B cell (primary cell): ENCODE results near the gene TMEM79. TPM values are rescaled to one million over a fixed set of nuclear protein-coding genes. Genes with fewer than 3 reads are reported as not detected.

Experiments
- ATAC-seq: fragments of 200-7000 bp; cut with Tn5 transposase; one replicate; pipeline ENCODE4 v1.10.0; 2021; ENCODE audit warnings: low read depth, mild to moderate bottlenecking, moderate number of reproducible peaks, moderate library complexity
- CTCF ChIA-PET: fragments of 350-600 bp; sonication (Branson Sonifier 250); formaldehyde crosslinking; loops from one replicate; lab custom pipeline; 2021; ENCODE audit warnings: antibody characterized with exemption, inconsistent platforms; lab: Charles Lee
- POLR2A ChIA-PET: fragments of 350-600 bp; sonication (Branson Sonifier 250); formaldehyde crosslinking; loops from one replicate; lab custom pipeline; 2021; ENCODE audit warnings: antibody characterized with exemption; lab: Charles Lee
- DNase-seq: peaks from one replicate; pipeline ENCODE4 v3.0.0; 2013
- H2AFZ ChIP-seq: 2 replicates; pipeline ENCODE4 v1.6.1; 2012; ENCODE audit warnings: mild to moderate bottlenecking, low read depth, low read length; ENCODE audit not compliant: insufficient read depth, poor library complexity, severe bottlenecking
- H3K27ac ChIP-seq, 2 donors: 1 replicate in 1 of 2; 2 replicates in 1 of 2; pipeline ENCODE4 v1.5.1; 2012 to 2013; ENCODE audit warnings: low read length in 2 of 2, mild to moderate bottlenecking in 2 of 2, moderate library complexity in 1 of 2
- H3K27me3 ChIP-seq, 4 experiments: fragments of 200-600 bp in 1 of 4; sonication (generic) in 1 of 4; replicated peaks in 1 of 4; 1 replicate in 2 of 4; 2 replicates in 2 of 4; pipeline versions ENCODE4 v1.6.1 to v1.7.0; 2013 to 2016; ENCODE audit warnings: low read length in 3 of 4, mild to moderate bottlenecking in 2 of 4, mixed read lengths in 1 of 4, moderate library complexity in 1 of 4; ENCODE audit not compliant: insufficient read depth in 4 of 4, control insufficient read depth in 3 of 4; ENCODE audit errors: control extremely low read depth in 1 of 4
- H3K36me3 ChIP-seq, 2 experiments: replicated peaks in 1 of 2; 1 replicate in 1 of 2; 2 replicates in 1 of 2; pipeline versions ENCODE4 v1.6.1 to v1.7.1; 2013; ENCODE audit warnings: low read length in 1 of 2; ENCODE audit not compliant: insufficient read depth in 2 of 2, control insufficient read depth in 1 of 2; ENCODE audit errors: control extremely low read depth in 1 of 2, extremely low read depth in 1 of 2
- H3K4me1 ChIP-seq, 2 donors: fragments of 200-600 bp in 1 of 2; sonication (generic) in 1 of 2; 1 replicate in 1 of 2; 2 replicates in 1 of 2; pipeline versions ENCODE4 v1.5.1 to v1.6.1; 2013 to 2017; ENCODE audit warnings: low read length in 2 of 2; ENCODE audit not compliant: control insufficient read depth in 2 of 2, insufficient read depth in 2 of 2
- H3K4me2 ChIP-seq: replicated peaks from 2 replicates; pipeline ENCODE3; 2012; ENCODE audit warnings: mild to moderate bottlenecking, low read depth, low read length; ENCODE audit not compliant: poor library complexity, severe bottlenecking
- H3K4me3 ChIP-seq, 5 experiments: fragments of 200-600 bp in 1 of 5; sonication (generic) in 1 of 5; 1 replicate in 3 of 5; 2 replicates in 2 of 5; pipeline versions ENCODE4 v1.5.1 to v1.7.0; 2011 to 2016; ENCODE audit warnings: low read length in 4 of 5, mild to moderate bottlenecking in 4 of 5, low read depth in 2 of 5, control low read depth in 1 of 5, moderate library complexity in 1 of 5; ENCODE audit not compliant: insufficient read depth in 1 of 5; ENCODE audit errors: control extremely low read depth in 1 of 5, extremely low read depth in 1 of 5
- H3K79me2 ChIP-seq: fragments of 200-600 bp; sonication (generic); one replicate; pipeline ENCODE4 v1.6.0; 2016; ENCODE audit warnings: low read length; ENCODE audit not compliant: control insufficient read depth, insufficient read depth
- H3K9ac ChIP-seq: fragments of 200-600 bp; sonication (generic); 2 replicates; pipeline ENCODE4 v1.6.1; 2017; ENCODE audit warnings: mild to moderate bottlenecking, low read length, moderate library complexity
- H3K9me3 ChIP-seq, 3 donors: one replicate each; pipeline versions ENCODE4 v1.6.1 to v1.7.1; 2013; ENCODE audit warnings: low read length in 2 of 3; ENCODE audit not compliant: control insufficient read depth in 2 of 3, insufficient read depth in 1 of 3; ENCODE audit errors: control extremely low read depth in 1 of 3
- H4K20me1 ChIP-seq: 2 replicates; pipeline ENCODE4 v1.6.0; 2012; ENCODE audit warnings: mild to moderate bottlenecking, low read length; ENCODE audit not compliant: insufficient read depth, control insufficient read depth, poor library complexity, severe bottlenecking
- H3K27ac Mint-ChIP-seq: one replicate; pipeline ENCODE4 v1.8.0; 2021; ENCODE audit warnings: mixed read lengths
- H3K27me3 Mint-ChIP-seq: one replicate; pipeline ENCODE4 v1.8.0; 2021; ENCODE audit warnings: mixed read lengths
- H3K4me1 Mint-ChIP-seq: one replicate; pipeline ENCODE4 v1.8.0; 2021; ENCODE audit warnings: mixed read lengths
- H3K4me3 Mint-ChIP-seq: one replicate; pipeline ENCODE4 v1.8.0; 2021; ENCODE audit warnings: mixed read lengths
- H3K9me3 Mint-ChIP-seq: one replicate; pipeline ENCODE4 v1.8.0; 2022; ENCODE audit warnings: mixed read lengths; ENCODE audit not compliant: insufficient read depth
- EZH2 ChIP-seq: IDR thresholded peaks from 2 replicates; pipeline ENCODE4 v1.6.1; 2012; ENCODE audit warnings: borderline replicate concordance, low read depth, mild to moderate bottlenecking, moderate library complexity, low read length; ENCODE audit not compliant: insufficient read depth, poor library complexity, severe bottlenecking
- WGBS: methylation state at CpG from one replicate; pipeline ENCODE4 v1.1.5; 2013; ENCODE audit warnings: missing lambda C conversion rate; ENCODE audit not compliant: insufficient coverage; 5-methylcytosine and 5-hydroxymethylcytosine counted together
- intact Hi-C: fragments of 100-400 bp; cut with micrococcal nuclease; formaldehyde crosslinking; loops from one replicate; pipeline ENCODE4 v1.10.0; 2022
- polyA plus RNA-seq: library from polyadenylated mRNA; depleted of rRNA; stranded (reverse); fragments of >200 nt; gene quantifications from 2 replicates; pipeline ENCODE4 v1.2.3, GENCODE V29; 2012
- total RNA-seq, 2 donors: library from RNA; stranded (reverse); fragments of 120-200 nt in 1 of 2; gene quantifications; 1 replicate in 1 of 2; 2 replicates in 1 of 2; pipeline versions ENCODE4 v1.2.3 to v1.2.4, GENCODE V29; 2013 to 2022
- TF ChIP-seq, protein P1 (sequence below): fragments of 200-600 bp; IDR thresholded peaks from one replicate; pipeline ENCODE4 v1.8.0; 2022; ENCODE audit warnings: antibody characterized with exemption, mild to moderate bottlenecking

The TMEM79 gene
- total and polyA plus RNA-seq, 2 donors (not counting 1 experiment from before 2014, with no cell fraction given), result 11.5 to 19.1 TPM

DNA sequence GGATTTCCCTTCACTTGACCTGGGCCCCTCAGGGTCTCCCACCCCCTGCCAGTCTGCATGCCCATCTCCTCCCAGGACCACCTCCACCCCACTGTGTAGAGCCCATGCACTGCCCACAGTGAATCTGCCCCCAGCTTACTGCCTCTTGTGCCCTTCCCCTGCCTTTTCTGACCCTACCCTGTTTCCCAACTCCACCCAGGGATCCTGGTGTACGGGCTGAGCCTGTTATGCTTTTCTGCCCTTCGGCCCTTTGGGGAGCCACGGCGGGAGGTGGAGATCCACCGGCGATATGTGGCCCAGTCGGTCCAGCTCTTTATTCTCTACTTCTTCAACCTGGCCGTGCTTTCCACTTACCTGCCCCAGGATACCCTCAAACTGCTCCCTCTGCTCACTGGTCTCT is 1.9 kb downstream of the TMEM79 start:
- TF ChIP-seq, protein P1, sequence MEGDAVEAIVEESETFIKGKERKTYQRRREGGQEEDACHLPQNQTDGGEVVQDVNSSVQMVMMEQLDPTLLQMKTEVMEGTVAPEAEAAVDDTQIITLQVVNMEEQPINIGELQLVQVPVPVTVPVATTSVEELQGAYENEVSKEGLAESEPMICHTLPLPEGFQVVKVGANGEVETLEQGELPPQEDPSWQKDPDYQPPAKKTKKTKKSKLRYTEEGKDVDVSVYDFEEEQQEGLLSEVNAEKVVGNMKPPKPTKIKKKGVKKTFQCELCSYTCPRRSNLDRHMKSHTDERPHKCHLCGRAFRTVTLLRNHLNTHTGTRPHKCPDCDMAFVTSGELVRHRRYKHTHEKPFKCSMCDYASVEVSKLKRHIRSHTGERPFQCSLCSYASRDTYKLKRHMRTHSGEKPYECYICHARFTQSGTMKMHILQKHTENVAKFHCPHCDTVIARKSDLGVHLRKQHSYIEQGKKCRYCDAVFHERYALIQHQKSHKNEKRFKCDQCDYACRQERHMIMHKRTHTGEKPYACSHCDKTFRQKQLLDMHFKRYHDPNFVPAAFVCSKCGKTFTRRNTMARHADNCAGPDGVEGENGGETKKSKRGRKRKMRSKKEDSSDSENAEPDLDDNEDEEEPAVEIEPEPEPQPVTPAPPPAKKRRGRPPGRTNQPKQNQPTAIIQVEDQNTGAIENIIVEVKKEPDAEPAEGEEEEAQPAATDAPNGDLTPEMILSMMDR, result no peak
- no peak for TF ChIP-seq EZH2
- H3K27ac ChIP-seq, result no peak overlapping the region
- no peaks in the 10 kb centered on the region for H3K27me3 ChIP-seq
- peaks cover 29% of the 10 kb centered on the region for H3K4me1 Mint-ChIP-seq
- intact Hi-C loops, result no loop called here
- no peak overlapping the region for H3K4me2 ChIP-seq
- H4K20me1 ChIP-seq, result peaks cover 5% of the 10 kb centered on the region
- H3K9ac ChIP-seq, result no peak overlapping the region
- DNase-seq (no peak), ATAC-seq (no peak)
- H3K27me3 Mint-ChIP-seq, result no peaks in the 10 kb centered on the region
- ChIA-PET POLR2A (interaction anchor here (0.5 kb wide), 1 partner anchor 1005 kb away, joined by 5 read pairs; no protein-coding TSS in a partner anchor), CTCF (interaction anchor here (0.6 kb wide), 1 partner anchor 694 kb away, joined by 3 read pairs; no protein-coding TSS in a partner anchor)
- no peak overlapping the region for H3K27ac Mint-ChIP-seq
- H3K9me3 ChIP-seq, result no peaks in the 10 kb centered on the region
- peaks cover 34% of the 10 kb centered on the region for H3K79me2 ChIP-seq
- no peak overlapping the region for H3K4me3 ChIP-seq
- WGBS, result 100% methylated on average over 2 of the region's 8 CpGs
- no peaks in the 10 kb centered on the region for H3K9me3 Mint-ChIP-seq
- H3K36me3 ChIP-seq, result peaks cover 0 to 10% of the 10 kb centered on the region in 2 experiments
- H2AFZ ChIP-seq, result no peak overlapping the region
- peaks cover 19 to 27% of the 10 kb centered on the region in 2 donors for H3K4me1 ChIP-seq
- no peak overlapping the region for H3K4me3 Mint-ChIP-seq

DNA sequence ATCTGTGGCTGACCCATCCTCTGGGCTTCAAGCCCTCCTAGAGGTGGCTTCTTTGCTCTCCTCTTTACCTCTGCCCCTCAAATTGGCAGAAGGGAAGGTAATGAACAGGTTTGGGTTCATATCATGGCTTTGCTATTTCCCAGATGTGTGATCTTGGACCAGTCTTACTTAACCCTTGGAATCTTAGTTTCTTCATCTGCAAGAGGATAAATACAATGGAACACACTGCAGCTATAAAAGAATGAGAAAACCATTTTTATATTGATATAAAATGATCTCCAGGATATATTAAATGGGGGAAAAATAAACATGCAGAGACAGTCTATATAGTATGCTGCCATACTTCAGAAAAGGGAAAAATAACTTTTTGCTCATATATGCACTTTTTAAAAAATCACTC is 5.7 kb downstream of the TMEM79 start:
- no peaks in the 10 kb centered on the region for H4K20me1 ChIP-seq
- ChIA-PET CTCF (no interaction called here), POLR2A (no interaction called here)
- peaks cover 11% of the 10 kb centered on the region for H3K4me1 Mint-ChIP-seq
- H3K9me3 Mint-ChIP-seq, result no peaks in the 10 kb centered on the region
- H3K9ac ChIP-seq, result no peak overlapping the region
- DNase-seq, result no peak
- H3K4me1 ChIP-seq, result peaks cover 4 to 11% of the 10 kb centered on the region in 2 donors
- H3K4me3 ChIP-seq, result no peak overlapping the region
- no peaks in the 10 kb centered on the region for H3K27me3 Mint-ChIP-seq
- no peak for ATAC-seq
- H3K9me3 ChIP-seq, result no peaks in the 10 kb centered on the region
- H3K27ac ChIP-seq, result no peak overlapping the region
- H3K27me3 ChIP-seq, result no peaks in the 10 kb centered on the region
- no peak overlapping the region for H3K4me3 Mint-ChIP-seq
- peaks cover 0 to 10% of the 10 kb centered on the region in 2 experiments for H3K36me3 ChIP-seq
- H2AFZ ChIP-seq, result no peak overlapping the region
- no peak overlapping the region for H3K27ac Mint-ChIP-seq
- TF ChIP-seq, protein P1, result no peak
- no peak for TF ChIP-seq EZH2
- H3K4me2 ChIP-seq, result no peak overlapping the region
- H3K79me2 ChIP-seq, result peaks cover 3% of the 10 kb centered on the region
- intact Hi-C loops, result loop anchor here (5.0 kb wide), 1 partner anchor 292 kb away; no protein-coding TSS in a partner anchor
